Stimulated activated CD4-positive, alpha-beta T cell treated with anti-CD3 and anti-CD28 coated beads, Interleukin-15, amount 100 ng/mL, for 24 hours (primary cell): ENCODE data around the gene ABLIM2.

Source experiments
- DNase-seq: peaks from one replicate; pipeline ENCODE4 v3.0.0-alpha.2; 2020

ABLIM2 gene

DNA sequence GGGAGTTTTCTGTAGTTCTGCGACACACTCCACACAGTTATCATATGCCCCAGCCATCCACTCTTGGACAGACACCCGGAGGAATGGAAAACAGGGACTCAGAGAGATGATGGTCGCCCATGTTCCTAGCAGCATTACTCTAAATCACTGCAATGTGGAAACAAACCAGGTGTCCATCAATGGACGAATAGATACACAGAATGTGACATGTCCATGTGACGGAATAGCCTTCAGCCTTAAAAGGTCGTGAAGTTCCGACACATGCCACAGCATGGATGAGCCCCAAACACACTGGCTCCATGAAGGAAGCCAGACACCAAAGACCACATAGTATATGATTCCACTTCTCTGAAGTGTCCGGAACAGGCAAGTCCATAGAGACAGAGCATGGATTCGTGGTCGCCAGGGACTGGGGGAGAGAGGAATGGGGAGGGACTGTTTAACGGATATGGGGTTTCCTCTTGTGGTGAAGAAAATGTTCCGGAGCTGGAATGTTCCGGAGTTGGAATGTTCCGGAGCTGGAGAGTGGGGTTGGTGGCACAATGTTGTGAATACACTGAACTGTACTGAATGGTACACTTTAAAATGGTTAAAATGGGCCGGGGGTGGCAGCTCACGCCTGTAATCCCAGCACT lies 190.2 kb downstream of the ABLIM2 start:
- DNase-seq, result no peak

DNA sequence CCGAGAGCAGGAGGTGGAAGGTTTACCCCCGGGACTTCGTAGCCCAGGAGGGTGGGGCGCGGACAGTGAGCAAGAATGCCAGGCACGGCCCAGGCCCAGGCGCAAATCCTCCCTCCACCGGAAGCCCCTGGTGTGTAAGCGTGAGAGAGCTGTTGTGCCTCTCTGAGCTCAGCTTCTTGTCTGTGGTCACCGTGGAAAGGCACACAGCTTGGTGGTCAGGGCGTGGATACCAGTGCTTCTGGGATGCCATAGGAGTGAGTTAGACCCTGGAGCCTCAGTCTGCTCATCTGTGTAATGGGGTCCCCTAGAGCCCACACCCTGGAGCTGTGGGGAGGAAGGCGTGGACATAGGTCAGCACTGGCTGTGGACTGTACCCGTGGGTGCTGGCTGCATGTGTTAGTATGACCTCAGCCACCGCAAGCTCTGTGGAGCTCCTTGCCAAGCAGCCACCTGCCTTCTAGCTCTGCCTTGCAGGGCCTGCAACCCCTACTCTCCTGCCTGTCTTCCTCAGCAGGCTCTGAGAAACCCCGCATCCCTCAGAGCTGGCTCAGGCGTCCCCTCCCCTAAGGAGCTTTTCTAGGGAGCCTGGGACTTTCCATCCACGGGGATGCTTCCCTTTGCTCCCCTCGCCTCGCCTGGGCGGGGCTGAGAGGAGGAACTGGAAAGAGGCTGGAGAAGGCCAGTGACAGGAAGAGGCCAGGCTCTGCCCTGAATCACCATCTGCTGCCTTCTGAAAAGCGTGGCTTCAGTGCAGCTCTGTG lies 190.9 kb downstream of the ABLIM2 start:
- DNase-seq, result no peak

DNA sequence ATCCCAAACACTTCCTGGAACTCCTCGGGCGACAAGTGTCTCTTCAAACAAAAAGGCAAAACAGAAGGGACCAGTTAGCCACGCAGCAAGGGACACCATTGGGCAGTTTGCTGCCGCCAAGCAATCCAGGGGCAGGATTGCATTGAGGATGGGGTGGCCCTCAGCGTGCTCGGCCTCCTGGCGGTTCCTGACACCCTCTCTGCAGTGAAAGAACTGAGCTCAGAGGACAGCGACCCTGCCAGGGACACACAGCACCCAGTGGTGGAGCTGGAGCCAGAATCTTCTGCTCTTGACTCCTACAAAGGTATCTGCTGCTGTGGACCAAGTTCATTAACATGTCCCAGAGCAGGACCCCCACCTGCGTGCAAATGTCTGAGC lies 191.6 kb downstream of the ABLIM2 start:
- no peak for DNase-seq

DNA sequence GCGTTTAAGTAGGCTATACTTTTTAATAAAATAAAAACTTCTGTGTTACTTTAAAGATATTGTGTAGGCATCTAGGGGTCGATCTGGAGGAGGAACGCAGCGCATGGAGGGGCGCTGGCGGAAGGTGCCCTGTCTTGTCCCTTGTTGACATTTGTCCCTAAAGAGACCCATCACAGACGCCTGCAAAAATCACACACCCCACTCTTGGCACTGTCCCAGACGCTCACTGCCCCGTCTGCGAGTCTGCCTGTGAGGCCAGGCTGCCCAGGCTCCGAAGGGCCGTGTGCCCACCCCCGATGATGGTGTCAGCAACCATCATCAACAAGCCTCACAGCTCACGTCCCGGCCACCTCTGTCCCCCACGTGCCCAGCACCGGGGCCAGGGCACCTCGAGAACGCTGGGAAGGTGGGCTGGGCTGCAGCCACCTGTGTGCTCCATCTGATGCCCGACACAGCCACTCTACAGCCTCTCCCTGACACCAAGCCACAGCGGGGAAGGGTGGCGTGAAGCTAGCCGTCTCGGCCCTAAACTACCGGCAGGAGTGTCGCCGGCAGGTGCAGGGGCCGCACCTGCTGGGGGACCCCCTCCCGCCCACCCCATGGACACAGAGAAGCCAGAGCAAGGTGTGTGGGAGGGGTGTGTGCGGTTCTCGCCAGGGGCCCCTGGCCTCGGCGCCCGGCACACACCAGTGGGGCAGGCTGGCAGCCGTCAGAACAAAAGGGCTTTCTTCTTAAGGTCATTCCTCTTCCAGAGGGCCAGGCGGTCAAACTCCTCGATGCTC lies 192.1 kb downstream of the ABLIM2 start:
- DNase-seq, result no peak

DNA sequence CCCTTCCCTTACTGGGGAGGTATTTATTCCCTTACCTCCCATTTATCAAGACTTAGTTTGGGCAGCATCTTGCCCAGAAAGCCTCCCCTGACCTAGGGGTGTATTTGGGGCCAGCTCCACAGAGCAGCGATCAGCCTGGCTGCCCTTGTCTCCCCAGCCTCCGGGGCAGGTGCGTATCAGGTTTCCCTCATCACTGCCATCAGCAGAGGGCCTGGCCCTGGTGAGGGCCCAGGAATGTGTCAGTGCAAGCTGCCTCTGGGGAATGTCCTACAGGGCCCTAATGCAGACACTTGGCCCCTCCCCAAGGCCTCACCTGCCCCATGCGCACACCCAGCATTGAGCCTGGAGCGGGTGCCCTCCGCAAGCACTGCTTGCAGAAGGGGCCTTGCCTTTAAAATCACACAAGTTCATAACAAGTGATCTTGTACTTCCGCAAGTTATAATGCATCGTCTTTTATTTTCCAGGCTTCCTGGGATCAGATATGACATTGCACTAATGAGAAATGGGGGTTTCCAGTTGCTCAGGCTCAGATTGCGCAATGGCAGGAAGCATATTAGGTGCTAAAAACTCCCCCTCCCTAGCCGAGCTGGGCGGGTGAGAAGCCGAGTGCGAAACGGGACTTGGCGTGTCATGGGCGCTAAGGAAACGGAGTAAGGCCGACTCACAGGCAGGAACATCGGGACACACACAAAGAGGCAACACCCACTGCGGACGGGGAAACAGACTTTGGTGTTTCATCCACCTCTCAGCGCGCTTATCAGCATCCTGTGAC lies 193.5 kb downstream of the ABLIM2 start:
- peak; percentile 57 for DNase-seq

DNA sequence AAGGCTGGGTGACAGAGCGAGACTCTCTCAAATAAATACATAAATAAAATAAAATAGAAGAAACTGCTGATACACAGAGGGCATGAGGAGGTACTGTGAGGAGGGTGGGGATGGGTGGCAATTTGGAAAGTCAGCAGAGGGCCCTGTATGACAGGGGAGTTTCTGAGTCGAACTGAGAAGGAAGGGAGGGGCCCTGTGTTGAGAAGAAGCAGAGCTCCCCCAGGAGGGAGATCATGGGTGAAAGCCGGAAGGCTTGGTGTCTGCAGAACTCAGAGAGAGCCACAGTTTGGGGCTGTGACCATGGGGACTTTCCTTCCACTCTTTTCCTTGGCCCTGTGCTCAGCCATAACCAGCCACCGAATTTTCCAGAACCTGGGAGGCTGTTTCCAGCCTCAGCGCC lies 194.2 kb downstream of the ABLIM2 start:
- peak; percentile 58 for DNase-seq

DNA sequence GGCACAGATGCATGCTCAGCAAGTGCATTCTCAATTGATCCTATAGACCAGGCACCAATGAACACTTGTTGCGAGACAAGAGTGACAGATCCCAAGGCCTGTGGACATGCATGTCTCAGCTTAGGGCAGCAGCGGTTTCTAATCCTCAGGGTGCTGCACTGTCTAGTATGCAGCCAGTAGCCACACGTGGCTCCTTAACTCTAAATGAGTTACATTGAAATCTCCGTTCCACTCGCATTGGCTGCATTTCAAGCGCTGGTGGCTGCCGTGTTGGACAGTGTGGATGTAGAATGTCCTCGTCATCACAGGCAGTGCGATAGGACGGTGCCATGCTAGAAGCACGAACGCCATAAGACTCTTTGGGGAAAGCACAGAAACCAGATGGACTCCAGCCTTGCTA lies 194.9 kb downstream of the ABLIM2 start:
- DNase-seq, result no peak

DNA sequence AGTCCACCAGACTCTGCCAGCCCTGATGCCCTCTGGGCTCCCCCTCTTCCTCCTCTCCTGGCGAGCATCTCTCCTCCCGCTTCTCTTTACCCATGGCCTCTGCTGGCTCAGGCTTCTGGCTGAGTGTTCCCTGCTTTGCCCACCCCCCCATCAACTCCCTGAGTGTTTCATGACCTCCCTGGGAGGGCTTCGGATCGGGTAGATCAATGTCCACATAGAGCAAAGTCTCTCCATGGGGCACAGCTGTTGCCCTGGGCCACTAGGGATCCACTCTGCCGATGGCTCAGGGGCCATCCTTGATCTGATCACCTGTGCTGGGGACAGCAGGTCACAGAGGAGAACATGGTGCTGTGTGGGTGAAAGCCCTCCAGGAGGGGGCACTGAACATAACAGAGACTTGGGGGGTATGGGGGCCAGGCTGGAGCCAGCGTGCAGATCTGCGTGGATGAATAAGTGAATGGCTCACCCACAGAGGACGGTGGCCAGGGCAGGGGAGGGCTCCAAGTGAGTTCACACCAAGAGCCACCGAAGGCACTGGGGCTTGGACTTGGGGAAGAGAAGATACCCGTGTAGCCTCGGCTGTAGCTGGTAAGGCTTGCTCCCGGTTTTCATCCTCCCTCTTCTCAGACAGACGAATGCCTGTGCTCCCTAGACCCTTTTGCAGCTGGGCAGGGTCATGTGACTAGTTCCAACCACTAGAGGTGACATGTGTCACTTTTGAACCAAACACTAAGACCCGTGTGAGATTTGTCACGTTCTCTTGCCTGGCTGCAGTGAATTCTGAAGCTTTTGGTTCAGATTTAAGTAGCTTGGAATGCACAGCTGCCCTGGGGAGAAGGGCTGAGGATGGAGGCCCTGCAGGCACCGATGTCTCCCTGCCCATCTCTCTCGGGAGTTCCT lies 195.8 kb downstream of the ABLIM2 start:
- DNase-seq, result no peak

DNA sequence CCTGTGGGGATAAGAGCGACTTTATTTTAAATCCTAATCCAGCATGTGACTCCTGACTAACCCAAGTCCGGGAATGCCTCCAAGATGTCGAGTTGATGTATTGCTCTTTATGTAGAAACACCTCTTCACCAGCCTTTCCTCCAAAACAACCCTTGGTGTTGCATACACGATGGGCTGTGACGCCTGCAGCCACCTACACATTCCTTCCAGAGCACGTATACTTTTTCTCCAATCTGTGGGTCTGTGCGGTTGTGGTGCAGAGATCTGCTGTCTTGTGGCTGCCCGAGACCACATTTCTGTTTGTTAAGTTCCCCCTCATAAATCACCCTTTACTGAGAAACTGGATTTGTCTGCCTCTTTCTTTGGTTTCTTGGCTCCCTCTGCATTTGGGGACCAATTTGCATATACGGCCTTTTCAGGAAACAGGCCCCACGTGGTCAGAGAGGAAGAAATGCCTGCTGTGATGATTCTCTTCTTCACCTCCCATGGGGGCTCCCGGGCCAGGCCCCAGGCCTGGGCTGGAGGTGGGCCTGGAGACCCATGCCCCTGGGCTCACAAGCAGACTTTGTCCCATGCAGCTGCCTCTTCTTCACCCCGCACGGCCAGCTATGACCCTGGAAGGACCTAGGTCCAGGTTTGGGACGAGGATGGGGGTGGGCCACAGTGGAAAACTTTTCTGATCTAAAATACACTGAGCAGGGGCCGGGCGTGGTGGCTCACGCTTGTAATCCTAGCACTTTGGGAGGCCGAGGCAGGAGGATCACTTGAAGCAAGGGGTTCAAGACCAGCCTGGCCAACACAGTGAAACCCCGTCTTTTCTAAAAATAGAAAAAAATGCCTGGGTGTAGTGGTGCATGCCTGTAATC lies 197.6 kb downstream of the ABLIM2 start:
- peak; percentile 87 for DNase-seq

DNA sequence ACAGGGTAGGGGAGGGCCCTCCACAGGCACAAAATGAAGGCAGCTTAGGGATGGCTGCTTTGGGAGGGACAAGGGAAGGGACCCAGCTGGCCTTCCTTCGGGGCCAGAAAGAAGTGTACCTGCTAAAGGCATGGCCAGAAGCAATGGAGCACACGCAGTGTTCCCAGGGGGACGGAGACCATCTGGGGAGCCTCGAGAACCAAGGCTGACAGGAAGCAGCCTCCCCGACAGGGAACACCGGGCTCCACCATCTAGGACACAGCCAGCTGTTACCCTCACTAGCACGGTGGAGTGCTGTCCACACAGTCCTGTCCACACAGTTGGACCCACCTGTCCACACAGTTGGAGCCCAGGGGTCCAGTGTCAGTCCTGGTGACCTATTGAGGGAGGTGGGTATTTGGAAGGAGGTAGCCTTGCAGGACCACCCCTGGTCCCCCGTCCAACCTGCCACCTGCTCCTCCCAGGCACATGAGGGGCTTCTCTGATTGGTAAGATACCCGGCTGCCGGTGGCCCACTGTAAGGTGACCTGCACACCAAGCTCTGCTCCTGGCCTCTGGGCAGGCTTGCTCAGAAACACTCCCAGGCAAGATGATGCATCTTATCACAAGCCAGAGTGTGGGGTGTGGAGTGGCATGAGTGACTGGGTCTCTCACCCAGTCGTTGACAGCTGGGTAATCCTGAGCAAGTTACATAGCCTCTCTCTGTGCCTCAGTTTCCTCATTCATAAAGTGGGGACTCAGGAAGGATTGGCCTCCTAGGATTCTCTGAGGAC lies 198.4 kb downstream of the ABLIM2 start:
- DNase-seq, result peak; percentile 50

DNA sequence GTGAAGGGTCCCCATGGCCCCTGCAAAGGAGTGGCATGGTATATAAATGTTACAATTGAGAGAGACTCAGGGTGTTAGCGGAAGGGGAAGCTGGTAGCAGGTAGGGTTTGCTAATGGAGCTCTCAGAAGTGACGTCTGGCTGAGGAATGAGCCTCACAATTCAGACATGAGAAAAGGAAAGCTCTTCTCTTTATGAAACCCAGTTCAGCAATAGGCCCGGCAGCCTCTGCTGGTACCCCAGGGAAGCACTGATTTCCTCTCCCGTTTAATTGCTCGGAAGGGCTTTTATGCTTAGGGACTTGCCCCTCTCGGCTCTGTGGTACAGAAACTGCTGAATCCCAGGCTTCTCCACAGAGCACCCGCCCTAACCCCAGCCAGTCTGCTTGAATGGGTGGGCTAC lies 199.5 kb downstream of the ABLIM2 start:
- no peak for DNase-seq

DNA sequence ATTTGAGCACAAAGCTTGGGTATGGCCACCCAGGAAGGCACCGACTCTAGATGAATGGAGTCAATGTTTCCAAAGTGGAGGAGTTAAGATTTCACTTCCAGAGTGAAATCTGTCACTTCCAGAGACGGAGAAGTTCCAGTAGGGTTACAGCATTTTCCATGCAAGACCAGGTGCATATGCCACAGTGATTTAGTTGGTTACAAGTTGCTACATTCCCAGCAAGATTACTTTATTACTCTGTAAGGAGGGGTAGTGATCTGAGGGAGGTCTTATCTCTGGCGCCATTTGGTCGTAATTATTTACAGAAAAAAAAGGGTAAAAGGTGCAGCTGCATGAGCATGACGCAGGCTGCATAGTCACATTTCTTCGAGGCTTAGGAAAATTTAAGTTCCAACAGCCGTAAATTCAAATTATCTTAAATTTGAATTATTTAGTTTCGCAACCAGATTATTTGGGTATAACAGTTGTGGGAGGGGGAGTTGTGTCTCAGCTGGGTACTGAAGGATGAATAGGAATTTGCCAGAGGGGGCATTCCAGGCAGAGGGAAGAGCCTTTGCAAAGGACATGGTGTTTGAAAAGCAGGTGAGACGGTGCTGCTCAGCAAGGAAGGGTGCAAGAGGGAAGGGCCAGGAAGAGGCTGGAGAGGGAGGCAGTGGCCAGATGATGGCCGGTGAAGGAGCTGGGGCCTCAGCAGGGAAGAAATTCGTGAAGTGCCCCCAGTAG lies 201.5 kb downstream of the ABLIM2 start:
- no peak for DNase-seq

DNA sequence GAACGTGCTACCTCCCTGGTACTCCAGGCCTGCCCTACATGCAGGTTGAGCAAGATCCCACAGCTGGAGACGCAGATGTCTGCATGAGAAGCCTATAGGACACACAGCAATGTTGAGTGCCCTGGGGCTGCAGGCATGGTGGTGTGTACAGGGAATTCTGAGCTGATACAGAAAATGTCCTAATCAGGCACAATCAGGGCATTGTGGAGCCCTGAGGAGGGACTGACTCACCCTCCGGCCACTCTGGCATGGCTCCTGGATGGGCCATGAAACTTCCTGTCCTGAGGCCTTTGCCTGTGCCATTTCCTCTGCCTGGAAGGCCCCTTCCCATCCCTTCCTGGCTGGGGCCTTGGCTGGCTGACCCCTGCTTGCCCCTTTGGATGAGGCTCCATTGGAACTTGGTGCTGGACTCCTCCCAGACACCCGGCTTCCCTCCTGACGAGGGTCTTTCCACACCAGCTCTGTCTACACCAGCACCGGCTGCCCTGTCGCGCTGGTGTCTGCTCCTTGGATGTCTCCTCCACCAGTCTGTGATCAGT lies 202.3 kb downstream of the ABLIM2 start:
- no peak for DNase-seq

DNA sequence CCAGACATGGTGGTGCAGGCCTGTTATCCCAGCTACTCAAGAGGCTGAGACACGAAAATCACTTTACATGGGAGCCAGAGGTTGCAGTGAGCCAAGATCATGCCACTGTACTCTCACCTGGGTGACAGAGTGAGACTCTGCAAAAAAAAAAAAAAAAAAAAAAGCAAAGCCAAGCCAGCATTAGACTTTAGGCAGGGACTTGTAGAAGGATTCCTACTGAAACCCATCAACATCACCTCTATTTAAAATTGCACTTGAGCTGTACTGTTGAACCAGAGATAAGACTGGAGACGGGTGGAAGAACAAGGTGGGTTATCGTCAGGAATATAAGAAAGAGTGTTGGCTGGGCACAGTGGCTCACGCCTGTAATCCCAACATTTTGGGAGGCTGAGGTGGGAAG lies 203.2 kb downstream of the ABLIM2 start:
- DNase-seq, result no peak

DNA sequence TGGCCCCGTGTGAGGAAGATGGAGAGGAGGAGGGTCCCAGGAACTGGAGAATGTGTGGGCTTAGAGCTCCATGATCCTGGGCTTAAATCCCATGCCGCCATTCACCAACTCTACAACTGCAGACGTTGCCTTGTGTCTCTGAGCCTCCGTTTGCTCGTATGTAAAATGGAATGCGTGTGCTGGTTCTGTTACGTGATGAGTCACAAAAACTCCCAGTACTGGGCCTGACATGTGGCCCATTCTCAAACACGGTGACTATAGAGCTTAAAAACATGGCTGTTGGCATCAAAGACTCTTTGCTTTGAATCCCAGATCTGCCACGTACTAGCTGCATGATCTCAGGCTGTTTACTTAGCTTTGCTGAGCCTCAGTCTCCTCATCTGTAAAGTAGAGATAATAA lies 206.0 kb downstream of the ABLIM2 start:
- no peak for DNase-seq

DNA sequence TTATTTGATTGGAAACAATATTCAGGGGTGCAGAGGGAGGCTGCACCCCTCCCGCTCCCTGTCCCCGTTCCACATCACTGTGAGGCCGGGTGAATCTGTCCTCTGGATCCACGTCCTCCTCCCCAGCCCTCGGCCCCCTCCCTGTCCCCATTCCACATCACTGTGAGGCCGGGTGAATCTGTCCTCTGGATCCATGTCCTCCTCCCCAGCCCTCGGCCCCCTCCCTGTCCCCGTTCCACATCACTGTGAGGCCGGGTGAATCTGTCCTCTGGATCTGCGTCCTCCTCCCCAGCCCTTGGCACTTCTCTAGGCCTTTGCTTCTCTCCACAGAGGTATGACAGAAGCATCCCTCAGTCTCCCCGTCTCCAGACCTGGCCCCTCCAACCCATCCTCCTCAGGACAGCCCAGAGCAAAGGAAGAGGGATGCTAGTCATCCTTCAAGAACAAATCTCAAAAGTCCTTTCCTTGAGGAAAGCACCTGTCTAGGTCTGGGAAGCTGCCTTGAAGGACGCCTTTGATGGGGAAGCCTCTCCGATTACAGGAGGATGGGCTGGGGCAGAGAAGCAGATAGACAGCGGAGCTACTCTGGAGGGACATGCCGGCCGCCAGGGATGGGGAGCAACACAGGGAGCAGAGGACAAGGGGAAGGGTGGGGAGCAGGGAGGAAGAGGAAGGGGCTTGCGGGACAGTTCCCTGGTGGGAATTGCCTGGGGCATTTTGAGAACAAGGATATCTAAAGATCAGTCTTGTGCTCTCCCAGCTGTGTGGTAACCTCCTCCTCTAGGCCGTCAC lies 208.1 kb downstream of the ABLIM2 start:
- DNase-seq, result no peak

DNA sequence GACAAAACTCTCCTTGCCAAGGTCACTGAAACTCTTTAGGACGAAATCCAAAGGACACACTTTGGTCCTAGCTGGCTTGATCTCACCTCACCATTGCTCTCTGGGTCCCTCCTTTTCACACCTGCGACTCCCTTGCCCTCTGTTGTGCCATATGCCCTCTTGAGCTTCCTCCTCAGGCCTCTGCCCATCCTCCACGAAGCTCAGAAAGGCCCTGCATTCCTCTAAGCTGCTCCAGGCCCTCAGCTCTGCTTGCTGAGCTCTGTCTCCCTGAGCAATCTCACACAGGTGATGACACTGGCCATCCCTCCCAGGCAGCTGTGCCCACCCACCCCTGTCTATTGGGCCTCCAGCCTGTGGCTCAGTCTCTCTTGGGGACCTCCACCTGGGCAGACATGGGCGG lies 208.9 kb downstream of the ABLIM2 start:
- no peak for DNase-seq

DNA sequence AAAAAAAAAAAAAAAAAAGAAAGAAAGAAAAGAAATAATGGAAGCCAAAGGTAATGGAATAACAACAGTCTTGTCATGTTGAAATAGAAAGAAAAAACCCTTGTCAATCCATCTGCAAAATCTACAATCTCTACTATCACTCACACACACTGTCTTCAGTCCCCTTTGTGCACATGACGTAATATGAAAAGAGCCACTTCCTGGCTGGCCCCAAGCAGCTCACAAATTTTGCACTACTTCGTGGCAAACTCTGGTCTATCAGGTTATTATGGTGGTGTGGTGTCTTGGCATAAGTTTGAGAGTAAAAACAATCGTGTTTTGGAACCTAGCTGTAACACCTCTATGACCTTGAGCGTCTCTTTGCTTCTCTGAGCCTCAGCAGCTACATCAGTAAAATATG lies 210.7 kb downstream of the ABLIM2 start:
- no peak for DNase-seq
